Skeletal muscle tissue (tissue), 4 donors: ENCODE data around the gene HCFC1R1. TPM values are rescaled to one million over a fixed set of nuclear protein-coding genes. Genes with fewer than 3 reads are reported as not detected.

Experiments
- H3K27ac ChIP-seq: one replicate; pipeline ENCODE4 v1.7.0; 2013; ENCODE audit warnings: mild to moderate bottlenecking, low read depth, low read length, inconsistent platforms
- H3K27me3 ChIP-seq, 3 donors: one replicate each; pipeline ENCODE4 v1.7.0; 2013; ENCODE audit warnings: low read length in 3 of 3; ENCODE audit not compliant: control insufficient read depth in 3 of 3, insufficient read depth in 3 of 3
- H3K36me3 ChIP-seq, 3 donors: one replicate each; pipeline ENCODE4 v1.7.0; 2013; ENCODE audit warnings: low read length in 3 of 3; ENCODE audit not compliant: control insufficient read depth in 3 of 3, insufficient read depth in 3 of 3
- H3K4me1 ChIP-seq, 3 donors: one replicate each; pipeline ENCODE4 v1.7.0; 2013; ENCODE audit warnings: low read length in 3 of 3, mild to moderate bottlenecking in 3 of 3; ENCODE audit not compliant: control insufficient read depth in 3 of 3, insufficient read depth in 3 of 3
- H3K4me3 ChIP-seq, 3 donors: one replicate each; pipeline ENCODE4 v1.7.0; 2013; ENCODE audit warnings: low read length in 3 of 3
- H3K9ac ChIP-seq, 3 donors: one replicate each; pipeline ENCODE4 v1.7.0; 2013; ENCODE audit warnings: low read length in 3 of 3, mild to moderate bottlenecking in 3 of 3, moderate library complexity in 2 of 3, low read depth in 1 of 3
- H3K9me3 ChIP-seq, 3 donors: one replicate each; pipeline ENCODE4 v1.7.0; 2013; ENCODE audit warnings: low read length in 3 of 3; ENCODE audit not compliant: control insufficient read depth in 3 of 3
- total RNA-seq: library from RNA; depleted of rRNA; stranded (reverse); fragments of >200 nt; gene quantifications from one replicate; pipeline ENCODE4 v1.2.3, GENCODE V29; 2014
- donor health status: Osteomylitis.

The HCFC1R1 gene
- total RNA-seq, 1 donor from 2014 or later, result 14.1 TPM

- Histone ChIP-seq H3K27me3 (peaks cover 37 to 54% (median 48%) of the 10 kb centered on the region in 3 donors), H3K27ac (no peak overlapping the region)
These were observed 26.3 kb upstream of the HCFC1R1 start for GRCh38 chr16:3049921-3050481.

GRCh38 chr16:3047387-3047720, 23.6 kb upstream of the HCFC1R1 start:
- Histone ChIP-seq H3K9ac (no peak overlapping the region), H3K4me3 (no peak overlapping the region), H3K27ac (no peak overlapping the region), H3K36me3 (no peaks in the 10 kb centered on the region), H3K4me1 (peaks cover 5 to 7% (median 6%) of the 10 kb centered on the region in 3 donors), H3K27me3 (peaks cover 54 to 77% (median 74%) of the 10 kb centered on the region in 3 donors), H3K9me3 (no peaks in the 10 kb centered on the region)

More at GRCh38 chr16:3049921-3050481, 26.3 kb upstream of the HCFC1R1 start:
- Histone ChIP-seq H3K4me3 (no peak overlapping the region), H3K36me3 (peaks cover 0 to 5% (median 3%) of the 10 kb centered on the region in 3 donors), H3K9me3 (no peaks in the 10 kb centered on the region), H3K4me1 (peaks cover 5 to 7% (median 6%) of the 10 kb centered on the region in 3 donors), H3K9ac (no peak overlapping the region)

- peaks cover 5 to 7% (median 6%) of the 10 kb centered on the region in 3 donors for H3K4me1 ChIP-seq
- H3K9me3 ChIP-seq, result no peaks in the 10 kb centered on the region
- no peak overlapping the region for H3K27ac ChIP-seq
- H3K9ac ChIP-seq, result no peak overlapping the region
- H3K36me3 ChIP-seq, result no peaks in the 10 kb centered on the region
- H3K4me3 ChIP-seq, result peak overlapping the region in 1 of 3 donors; percentile 49
- H3K27me3 ChIP-seq, result peaks cover 57 to 78% (median 75%) of the 10 kb centered on the region in 3 donors
These were observed 23.1 kb upstream of the HCFC1R1 start for GRCh38 chr16:3046641-3047386.

- H3K27me3 ChIP-seq, result peaks cover 57 to 79% (median 74%) of the 10 kb centered on the region in 3 donors
- peak within 1 kb of the TSS in 1 of 3 donors; percentile 3 for H3K9ac ChIP-seq
- H3K4me3 ChIP-seq, result peak within 1 kb of the TSS in 2 of 3 donors; percentile 49 to 56
- no peaks in the 10 kb centered on the region for H3K36me3 ChIP-seq
- no peak within 1 kb of the TSS for H3K27ac ChIP-seq
- no peaks in the 10 kb centered on the region for H3K9me3 ChIP-seq
- peaks cover 5 to 7% (median 6%) of the 10 kb centered on the region in 3 donors for H3K4me1 ChIP-seq
These were observed 22.3 kb upstream of the HCFC1R1 start, which contains the start of gene MMP25 for GRCh38 chr16:3045758-3046640. Gene MMP25 (plus strand): TSS chr16:3046561. CDS start chr16:3046918, 357 bp downstream.

GRCh38 chr16:3044708-3045107, 21.0 kb upstream of the HCFC1R1 start:
- peaks cover 5 to 7% (median 6%) of the 10 kb centered on the region in 3 donors for H3K4me1 ChIP-seq
- H3K9ac ChIP-seq, result no peak overlapping the region
- H3K4me3 ChIP-seq, result no peak overlapping the region
- no peaks in the 10 kb centered on the region for H3K9me3 ChIP-seq
- H3K27ac ChIP-seq, result no peak overlapping the region
- peaks cover 51 to 80% (median 72%) of the 10 kb centered on the region in 3 donors for H3K27me3 ChIP-seq
- no peaks in the 10 kb centered on the region for H3K36me3 ChIP-seq

- H3K27me3 ChIP-seq, result peaks cover 48 to 83% (median 71%) of the 10 kb centered on the region in 3 donors
- no peaks in the 10 kb centered on the region for H3K9me3 ChIP-seq
These were observed 18.6 kb upstream of the HCFC1R1 start for GRCh38 chr16:3042376-3042775.

GRCh38 chr16:3038896-3039295, 15.2 kb upstream of the HCFC1R1 start:
- Histone ChIP-seq H3K36me3 (no peaks in the 10 kb centered on the region), H3K4me1 (no peaks in the 10 kb centered on the region), H3K9me3 (no peaks in the 10 kb centered on the region), H3K9ac (no peak overlapping the region), H3K27ac (no peak overlapping the region), H3K27me3 (peaks cover 52 to 77% (median 68%) of the 10 kb centered on the region in 3 donors), H3K4me3 (no peak overlapping the region)

More at GRCh38 chr16:3042376-3042775, 18.6 kb upstream of the HCFC1R1 start:
- Histone ChIP-seq H3K9ac (no peak overlapping the region), H3K4me1 (peaks cover 5 to 7% (median 6%) of the 10 kb centered on the region in 3 donors), H3K4me3 (no peak overlapping the region), H3K36me3 (no peaks in the 10 kb centered on the region), H3K27ac (no peak overlapping the region)

GRCh38 chr16:3038256-3038655, 14.5 kb upstream of the HCFC1R1 start:
- Histone ChIP-seq H3K36me3 (no peaks in the 10 kb centered on the region), H3K4me1 (no peaks in the 10 kb centered on the region), H3K9ac (no peak overlapping the region), H3K4me3 (no peak overlapping the region), H3K27ac (no peak overlapping the region), H3K9me3 (no peaks in the 10 kb centered on the region), H3K27me3 (peaks cover 57 to 77% (median 67%) of the 10 kb centered on the region in 3 donors)

- no peak within 1 kb of the TSS for H3K27ac ChIP-seq
- H3K4me3 ChIP-seq, result no peak within 1 kb of the TSS
- peaks cover 57 to 78% (median 65%) of the 10 kb centered on the region in 3 donors for H3K27me3 ChIP-seq
- no peaks in the 10 kb centered on the region for H3K4me1 ChIP-seq
- H3K9ac ChIP-seq, result no peak within 1 kb of the TSS
- H3K36me3 ChIP-seq, result no peaks in the 10 kb centered on the region
- no peaks in the 10 kb centered on the region for H3K9me3 ChIP-seq
These were observed 13.1 kb upstream of the HCFC1R1 start, which contains the start of gene BICDL2 for GRCh38 chr16:3036726-3037315. Gene BICDL2 (minus strand): TSS chr16:3036944. CDS start chr16:3035496, 1,448 bp downstream.
